SK-N-SH (cell line): ENCODE measurements around the gene CXXC1. TPM values are rescaled to one million over a fixed set of nuclear protein-coding genes. Genes with fewer than 3 reads are reported as not detected.

Experiments used
- CTCF ChIA-PET: fragments of 300-600, 350-600 bp; formaldehyde crosslinking; extraction: SDS; loops from one replicate; lab custom pipeline; 2021; lab: Yijun Ruan, JAX
- POLR2A ChIA-PET: fragments of 350-600 bp; sonication (Branson Sonifier 250); formaldehyde crosslinking; extraction: SDS; loops from one replicate; lab custom pipeline; 2020; ENCODE audit warnings: antibody characterized with exemption, inconsistent platforms; lab: Yijun Ruan, JAX
- DNase-seq: peaks from one replicate; pipeline ENCODE4 v3.0.0; 2012
- H2AFZ ChIP-seq: fragments of 200-600 bp; sonication (generic); 2 replicates; pipeline ENCODE4 v1.8.1; 2016; ENCODE audit warnings: antibody characterized with exemption, mild to moderate bottlenecking, low read depth
- H3F3A ChIP-seq: fragments of 200-600 bp; sonication (generic); replicated peaks from 2 replicates; pipeline ENCODE3; 2016; ENCODE audit warnings: antibody characterized with exemption, mild to moderate bottlenecking; ENCODE audit not compliant: insufficient read depth
- H3K27ac ChIP-seq, 2 experiments: fragments of 200-500 bp in 1 of 2; fragments of 200-600 bp in 1 of 2; sonication (Bioruptor generic) in 1 of 2; sonication (generic), shearing (Covaris generic) in 1 of 2; 2 replicates each; pipeline versions ENCODE4 v1.5.1 to v1.6.1; 2014 to 2016; ENCODE audit warnings: low read depth in 2 of 2, inconsistent platforms in 1 of 2, low read length in 1 of 2, mild to moderate bottlenecking in 1 of 2, mixed read lengths in 1 of 2
- H3K27me3 ChIP-seq: fragments of 200-600 bp; sonication (generic), shearing (Covaris generic); 2 replicates; pipeline ENCODE4 v1.6.1; 2016; ENCODE audit warnings: mixed run types; ENCODE audit not compliant: insufficient read depth
- H3K36me3 ChIP-seq, 2 experiments: fragments of 200-500 bp in 1 of 2; fragments of 200-600 bp in 1 of 2; sonication (Bioruptor generic) in 1 of 2; sonication (generic) in 1 of 2; replicated peaks in 1 of 2; 2 replicates each; pipeline versions ENCODE3 to v1.5.1; 2014 to 2016; ENCODE audit warnings: low read length in 1 of 2, mild to moderate bottlenecking in 1 of 2; ENCODE audit not compliant: insufficient read depth in 2 of 2, control insufficient read depth in 1 of 2
- H3K4me1 ChIP-seq, 2 experiments: fragments of 200-500 bp in 1 of 2; fragments of 200-600 bp in 1 of 2; sonication (Bioruptor generic) in 1 of 2; sonication (generic), shearing (Covaris generic) in 1 of 2; 2 replicates each; pipeline versions ENCODE4 v1.5.1 to v1.6.1; 2014 to 2016; ENCODE audit warnings: low read depth in 1 of 2, low read length in 1 of 2, mixed run types in 1 of 2; ENCODE audit not compliant: insufficient read depth in 2 of 2, control insufficient read depth in 1 of 2
- H3K4me2 ChIP-seq: fragments of 200-600 bp; sonication (generic), shearing (Covaris generic); 2 replicates; pipeline ENCODE4 v1.6.1; 2017; ENCODE audit warnings: mixed run types
- H3K4me3 ChIP-seq, 2 experiments: fragments of 200-500 bp in 1 of 2; fragments of 200-600 bp in 1 of 2; sonication (Bioruptor generic) in 1 of 2; sonication (generic), shearing (Covaris generic) in 1 of 2; 2 replicates each; pipeline versions ENCODE4 v1.5.1 to v1.8.1; 2014 to 2016; ENCODE audit warnings: low read depth in 2 of 2, inconsistent platforms in 1 of 2, low read length in 1 of 2, mild to moderate bottlenecking in 1 of 2, mixed read lengths in 1 of 2, moderate library complexity in 1 of 2
- H3K79me2 ChIP-seq: fragments of 200-600 bp; sonication (generic); 2 replicates; pipeline ENCODE4 v1.8.1; 2017; ENCODE audit warnings: mild to moderate bottlenecking; ENCODE audit not compliant: insufficient read depth
- H3K9ac ChIP-seq: fragments of 200-600 bp; sonication (generic); 2 replicates; pipeline ENCODE4 v1.6.1; 2017; ENCODE audit warnings: mixed run types
- H3K9me2 ChIP-seq: fragments of 200-600 bp; sonication (generic); 2 replicates; pipeline ENCODE4 v1.6.1; 2017; ENCODE audit warnings: mixed run types
- H3K9me3 ChIP-seq: fragments of 200-600 bp; sonication (generic); 2 replicates; pipeline ENCODE4 v1.6.1; 2017; ENCODE audit warnings: mixed run types, mild to moderate bottlenecking, moderate library complexity
- H4K20me1 ChIP-seq: fragments of 200-600 bp; sonication (generic); 2 replicates; pipeline ENCODE4 v1.6.1; 2017; ENCODE audit warnings: mild to moderate bottlenecking, mixed run types; ENCODE audit not compliant: insufficient read depth
- EP300 ChIP-seq, 2 experiments: IDR thresholded peaks; 2 replicates each; pipeline versions ENCODE4 v1.4.0 to v1.6.1; 2012; ENCODE audit warnings: borderline replicate concordance in 1 of 2, low read depth in 1 of 2, low read length in 1 of 2
- EZH2phosphoT487 ChIP-seq: fragments of 200-600 bp; sonication (generic); IDR thresholded peaks from 2 replicates; pipeline ENCODE4 v1.6.1; 2017; ENCODE audit warnings: low read depth, mixed run types, mild to moderate bottlenecking, antibody characterized with exemption, moderate library complexity, borderline replicate concordance
- FOSL2 ChIP-seq: IDR thresholded peaks from 2 replicates; pipeline ENCODE4 v1.4.0; 2012; ENCODE audit warnings: low read depth, mild to moderate bottlenecking, moderate library complexity, borderline replicate concordance
- FOXM1 ChIP-seq: IDR thresholded peaks from 2 replicates; pipeline ENCODE4 v1.4.0; 2012; ENCODE audit warnings: low read depth, mild to moderate bottlenecking
- GABPA ChIP-seq: IDR thresholded peaks from 2 replicates; pipeline ENCODE4 v1.4.0; 2012; ENCODE audit warnings: low read depth, mild to moderate bottlenecking
- JUND ChIP-seq: IDR thresholded peaks from 2 replicates; pipeline ENCODE4 v1.4.0; 2012
- MXI1 ChIP-seq: IDR thresholded peaks from 2 replicates; pipeline ENCODE4 v1.6.1; 2012; ENCODE audit warnings: mild to moderate bottlenecking, low read depth, low read length, improper control_type of control experiment
- NFIC ChIP-seq: IDR thresholded peaks from 2 replicates; pipeline ENCODE4 v1.4.0; 2012; ENCODE audit warnings: borderline replicate concordance
- POLR2AphosphoS5 ChIP-seq: IDR thresholded peaks from 2 replicates; pipeline ENCODE4 v1.6.1; 2012; ENCODE audit warnings: low read depth, low read length
- RFX5 ChIP-seq: IDR thresholded peaks from 2 replicates; pipeline ENCODE4 v1.6.1; 2012; ENCODE audit warnings: mild to moderate bottlenecking, improper control_type of control experiment, low read length
- SMC3 ChIP-seq: IDR thresholded peaks from 2 replicates; pipeline ENCODE4 v1.6.1; 2012; ENCODE audit warnings: low read depth, low read length, improper control_type of control experiment
- TCF12 ChIP-seq: IDR thresholded peaks from 2 replicates; pipeline ENCODE4 v1.4.0; 2012
- TEAD4 ChIP-seq: IDR thresholded peaks from 2 replicates; pipeline ENCODE4 v1.4.0; 2012; ENCODE audit warnings: mild to moderate bottlenecking, borderline replicate concordance; ENCODE audit not compliant: insufficient read depth
- WGBS: methylation state at CpG from one replicate; pipeline ENCODE4 v1.1.6; 2017; ENCODE audit warnings: low lambda C conversion rate; 5-methylcytosine and 5-hydroxymethylcytosine counted together
- polyA plus RNA-seq, 3 experiments: library from polyadenylated mRNA; depleted of rRNA; stranded (reverse); fragments of >200 nt; gene quantifications; 2 replicates each; pipeline ENCODE4 v1.2.3, GENCODE V29; 2012
- TF ChIP-seq, protein P1 (sequence below): fragments of 150-350 bp; IDR thresholded peaks from 2 replicates; pipeline ENCODE4 v1.6.1; 2017; ENCODE audit warnings: antibody characterized with exemption, low read length, low read depth, borderline replicate concordance
- TF ChIP-seq, protein P2 (sequence below): IDR thresholded peaks from 2 replicates; pipeline ENCODE4 v1.4.0; 2012; ENCODE audit warnings: low read depth, borderline replicate concordance
- TF ChIP-seq, protein P3 (sequence below): IDR thresholded peaks from 2 replicates; pipeline ENCODE4 v1.4.0; 2012; ENCODE audit warnings: low read depth, borderline replicate concordance
- TF ChIP-seq, protein P4 (sequence below): IDR thresholded peaks from 2 replicates; pipeline ENCODE4; 2012
- TF ChIP-seq, protein P5 (sequence below): fragments of 200-600 bp; sonication (generic); IDR thresholded peaks from 2 replicates; pipeline ENCODE4 v1.6.1; 2017; ENCODE audit warnings: antibody characterized with exemption, mild to moderate bottlenecking, moderate library complexity

CXXC1 gene
- polyA plus RNA-seq, 1 of the 3 experiments (the other 2 are of a cell fraction), result 128 TPM

DNA sequence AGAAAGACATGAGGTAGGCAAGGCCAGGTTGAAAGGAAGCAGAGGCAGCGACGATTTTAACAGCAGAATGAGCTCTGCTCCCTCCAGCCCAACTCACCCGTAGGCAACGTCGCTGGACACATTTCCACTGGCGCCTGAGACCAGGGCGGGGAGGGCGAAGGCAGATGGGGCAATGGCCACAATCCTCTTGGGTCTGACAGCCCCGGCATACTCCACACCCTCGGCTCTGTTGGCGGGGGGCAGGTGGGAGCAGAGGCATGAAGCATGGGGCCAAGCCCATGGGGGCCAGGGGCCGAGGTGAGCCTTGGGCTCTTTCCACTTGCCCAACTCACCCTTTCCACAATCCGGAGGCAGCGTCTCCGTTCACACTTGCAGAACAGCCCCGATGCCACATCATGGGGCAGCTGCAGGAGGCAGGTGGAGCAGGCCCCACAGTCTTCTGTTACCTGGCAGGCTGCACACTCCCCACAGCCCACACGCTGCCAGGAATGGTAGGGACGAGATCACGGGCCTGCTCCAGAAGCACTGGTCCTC is 11.9 kb downstream of the CXXC1 start:
- peaks cover 13 to 14% of the 10 kb centered on the region in 2 experiments; a peak in 3 of 4 replicates for H3K4me1 ChIP-seq
- H3K27ac ChIP-seq, result no peak overlapping the region
- H3K79me2 ChIP-seq, result peaks cover 34% of the 10 kb centered on the region
- H3K9ac ChIP-seq, result no peak overlapping the region
- no peaks in the 10 kb centered on the region for H3K9me2 ChIP-seq
- peaks cover 4% of the 10 kb centered on the region for H3F3A ChIP-seq
- no peak for DNase-seq
- no peak overlapping the region for H2AFZ ChIP-seq
- peaks cover 62 to 93% of the 10 kb centered on the region in 2 experiments for H3K36me3 ChIP-seq
- ChIA-PET POLR2A (no interaction called here), CTCF (no interaction called here)
- H4K20me1 ChIP-seq, result 0 out of 2 replicates have a peak, but pooled peaks cover 6% of the 10 kb centered on the region
- no peak overlapping the region for H3K4me2 ChIP-seq
- H3K4me3 ChIP-seq, result no peak overlapping the region
- 95% methylated on average over 18 of the region's 19 CpGs for WGBS
- H3K27me3 ChIP-seq, result no peaks in the 10 kb centered on the region
- TF ChIP-seq JUND, result no peak
- TF ChIP-seq, all 33 proteins: peak for 0
- no peaks in the 10 kb centered on the region for H3K9me3 ChIP-seq

DNA sequence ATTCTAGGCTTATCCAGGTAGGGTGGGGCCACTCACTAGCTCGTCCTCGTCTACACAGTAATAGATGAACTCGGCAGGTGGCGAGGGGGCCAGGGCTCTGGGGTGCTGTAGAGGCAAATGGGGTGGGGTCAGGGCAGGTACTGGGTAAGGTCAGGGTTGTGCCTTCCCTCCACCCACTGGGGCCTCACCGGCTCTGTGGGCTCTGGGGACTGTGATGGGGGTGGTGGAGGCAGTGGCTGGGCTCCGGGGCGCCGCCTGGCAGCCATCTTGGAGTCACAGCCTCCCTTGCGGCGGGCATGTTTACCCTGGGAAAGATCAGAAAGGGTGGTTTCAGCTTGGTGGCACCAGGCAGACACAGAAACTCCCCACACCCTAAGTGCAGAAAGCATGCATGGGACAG is 12.6 kb downstream of the CXXC1 start:
- Histone ChIP-seq H3K27ac (no peak overlapping the region), H3K4me3 (no peak overlapping the region), H3F3A (peaks cover 3% of the 10 kb centered on the region), H3K4me1 (peaks cover 7 to 9% of the 10 kb centered on the region in 2 experiments; a peak in 3 of 4 replicates), H3K4me2 (no peak overlapping the region), H3K27me3 (no peaks in the 10 kb centered on the region), H2AFZ (no peak overlapping the region), H3K9ac (no peak overlapping the region), H3K79me2 (peaks cover 28% of the 10 kb centered on the region), H4K20me1 (0 out of 2 replicates have a peak, but pooled peaks cover 6% of the 10 kb centered on the region), H3K9me2 (no peaks in the 10 kb centered on the region), H3K9me3 (no peaks in the 10 kb centered on the region), H3K36me3 (peaks cover 63 to 99% of the 10 kb centered on the region in 2 experiments)
- ChIA-PET POLR2A (no interaction called here), CTCF (interaction anchor here (1.1 kb wide), 1 partner anchor 9 kb away, joined by 3 read pairs; no protein-coding TSS in a partner anchor)
- DNase-seq, result no peak
- TF ChIP-seq MXI1 (no peak), FOXM1 (no peak), POLR2AphosphoS5 (no peak), TCF12 (no peak), EZH2phosphoT487 (no peak), TEAD4 (no peak), EP300 (IDR thresholded peaks at IDR 0.05; ENCODE audit: borderline replicate concordance in 1 of 2, low read depth in 1 of 2, low read length in 1 of 2) (no peak), GABPA (no peak), RFX5 (no peak), NFIC (no peak), SMC3 (no peak), FOSL2 (no peak)
- TF ChIP-seq, protein P1, sequence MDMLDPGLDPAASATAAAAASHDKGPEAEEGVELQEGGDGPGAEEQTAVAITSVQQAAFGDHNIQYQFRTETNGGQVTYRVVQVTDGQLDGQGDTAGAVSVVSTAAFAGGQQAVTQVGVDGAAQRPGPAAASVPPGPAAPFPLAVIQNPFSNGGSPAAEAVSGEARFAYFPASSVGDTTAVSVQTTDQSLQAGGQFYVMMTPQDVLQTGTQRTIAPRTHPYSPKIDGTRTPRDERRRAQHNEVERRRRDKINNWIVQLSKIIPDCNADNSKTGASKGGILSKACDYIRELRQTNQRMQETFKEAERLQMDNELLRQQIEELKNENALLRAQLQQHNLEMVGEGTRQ, result no peak
- TF ChIP-seq, protein P2, sequence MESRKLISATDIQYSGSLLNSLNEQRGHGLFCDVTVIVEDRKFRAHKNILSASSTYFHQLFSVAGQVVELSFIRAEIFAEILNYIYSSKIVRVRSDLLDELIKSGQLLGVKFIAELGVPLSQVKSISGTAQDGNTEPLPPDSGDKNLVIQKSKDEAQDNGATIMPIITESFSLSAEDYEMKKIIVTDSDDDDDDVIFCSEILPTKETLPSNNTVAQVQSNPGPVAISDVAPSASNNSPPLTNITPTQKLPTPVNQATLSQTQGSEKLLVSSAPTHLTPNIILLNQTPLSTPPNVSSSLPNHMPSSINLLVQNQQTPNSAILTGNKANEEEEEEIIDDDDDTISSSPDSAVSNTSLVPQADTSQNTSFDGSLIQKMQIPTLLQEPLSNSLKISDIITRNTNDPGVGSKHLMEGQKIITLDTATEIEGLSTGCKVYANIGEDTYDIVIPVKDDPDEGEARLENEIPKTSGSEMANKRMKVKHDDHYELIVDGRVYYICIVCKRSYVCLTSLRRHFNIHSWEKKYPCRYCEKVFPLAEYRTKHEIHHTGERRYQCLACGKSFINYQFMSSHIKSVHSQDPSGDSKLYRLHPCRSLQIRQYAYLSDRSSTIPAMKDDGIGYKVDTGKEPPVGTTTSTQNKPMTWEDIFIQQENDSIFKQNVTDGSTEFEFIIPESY, result no peak
- TF ChIP-seq, protein P3, sequence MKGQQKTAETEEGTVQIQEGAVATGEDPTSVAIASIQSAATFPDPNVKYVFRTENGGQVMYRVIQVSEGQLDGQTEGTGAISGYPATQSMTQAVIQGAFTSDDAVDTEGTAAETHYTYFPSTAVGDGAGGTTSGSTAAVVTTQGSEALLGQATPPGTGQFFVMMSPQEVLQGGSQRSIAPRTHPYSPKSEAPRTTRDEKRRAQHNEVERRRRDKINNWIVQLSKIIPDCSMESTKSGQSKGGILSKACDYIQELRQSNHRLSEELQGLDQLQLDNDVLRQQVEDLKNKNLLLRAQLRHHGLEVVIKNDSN, result no peak
- TF ChIP-seq, protein P4, sequence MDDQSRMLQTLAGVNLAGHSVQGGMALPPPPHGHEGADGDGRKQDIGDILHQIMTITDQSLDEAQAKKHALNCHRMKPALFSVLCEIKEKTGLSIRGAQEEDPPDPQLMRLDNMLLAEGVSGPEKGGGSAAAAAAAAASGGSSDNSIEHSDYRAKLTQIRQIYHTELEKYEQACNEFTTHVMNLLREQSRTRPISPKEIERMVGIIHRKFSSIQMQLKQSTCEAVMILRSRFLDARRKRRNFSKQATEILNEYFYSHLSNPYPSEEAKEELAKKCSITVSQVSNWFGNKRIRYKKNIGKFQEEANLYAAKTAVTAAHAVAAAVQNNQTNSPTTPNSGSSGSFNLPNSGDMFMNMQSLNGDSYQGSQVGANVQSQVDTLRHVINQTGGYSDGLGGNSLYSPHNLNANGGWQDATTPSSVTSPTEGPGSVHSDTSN, result no peak
- TF ChIP-seq, protein P5, sequence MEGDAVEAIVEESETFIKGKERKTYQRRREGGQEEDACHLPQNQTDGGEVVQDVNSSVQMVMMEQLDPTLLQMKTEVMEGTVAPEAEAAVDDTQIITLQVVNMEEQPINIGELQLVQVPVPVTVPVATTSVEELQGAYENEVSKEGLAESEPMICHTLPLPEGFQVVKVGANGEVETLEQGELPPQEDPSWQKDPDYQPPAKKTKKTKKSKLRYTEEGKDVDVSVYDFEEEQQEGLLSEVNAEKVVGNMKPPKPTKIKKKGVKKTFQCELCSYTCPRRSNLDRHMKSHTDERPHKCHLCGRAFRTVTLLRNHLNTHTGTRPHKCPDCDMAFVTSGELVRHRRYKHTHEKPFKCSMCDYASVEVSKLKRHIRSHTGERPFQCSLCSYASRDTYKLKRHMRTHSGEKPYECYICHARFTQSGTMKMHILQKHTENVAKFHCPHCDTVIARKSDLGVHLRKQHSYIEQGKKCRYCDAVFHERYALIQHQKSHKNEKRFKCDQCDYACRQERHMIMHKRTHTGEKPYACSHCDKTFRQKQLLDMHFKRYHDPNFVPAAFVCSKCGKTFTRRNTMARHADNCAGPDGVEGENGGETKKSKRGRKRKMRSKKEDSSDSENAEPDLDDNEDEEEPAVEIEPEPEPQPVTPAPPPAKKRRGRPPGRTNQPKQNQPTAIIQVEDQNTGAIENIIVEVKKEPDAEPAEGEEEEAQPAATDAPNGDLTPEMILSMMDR, result no peak
- WGBS, result 96% methylated on average over 9 of the region's 10 CpGs
